Measurements from ENCODE around the gene FGF7.
"Not testable (repeated sequence)": the region's sequence is repeated elsewhere in the genome, so short reads cannot be mapped to it uniquely, and the experiment has no call there.

FGF7 gene

GRCh38 chr15:49460411-49460941, 37.4 kb downstream of the FGF7 start:
- no peak overlapping the region for H3K27ac ChIP-seq
- no peak for TF ChIP-seq CTCF (conservative IDR thresholded peaks at IDR 0.05)
- no peak for TF ChIP-seq ZFX (IDR thresholded peaks at IDR 0.05)

GRCh38 chr15:49462232-49462844, 39.3 kb downstream of the FGF7 start:
- TF ChIP-seq CTCF (conservative IDR thresholded peaks at IDR 0.05) (no peak), ZFX (IDR thresholded peaks at IDR 0.05) (no peak)
- no peak overlapping the region for H3K27ac ChIP-seq

DNA sequence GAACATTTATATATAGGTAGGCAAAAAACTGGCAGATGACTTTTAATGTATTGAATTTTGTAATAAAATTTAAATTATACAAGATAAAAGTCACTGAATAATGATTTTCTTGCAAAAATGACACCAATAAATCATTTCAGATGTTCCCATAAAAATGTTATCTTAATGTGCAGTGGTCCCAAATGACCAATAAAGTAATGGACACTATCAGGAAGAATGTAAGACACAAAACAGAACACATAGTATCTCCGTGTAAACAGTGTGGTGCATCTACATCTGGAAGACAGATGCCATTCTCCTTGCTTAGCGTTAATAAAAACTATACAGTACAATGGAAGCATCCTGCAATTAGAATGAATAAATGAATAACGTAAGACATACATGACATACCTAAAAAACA, 41.5 kb downstream of the FGF7 start:
- TF ChIP-seq ZFX (IDR thresholded peaks at IDR 0.05) (no peak), CTCF (conservative IDR thresholded peaks at IDR 0.05) (no peak)
- no peak overlapping the region for H3K27ac ChIP-seq

DNA sequence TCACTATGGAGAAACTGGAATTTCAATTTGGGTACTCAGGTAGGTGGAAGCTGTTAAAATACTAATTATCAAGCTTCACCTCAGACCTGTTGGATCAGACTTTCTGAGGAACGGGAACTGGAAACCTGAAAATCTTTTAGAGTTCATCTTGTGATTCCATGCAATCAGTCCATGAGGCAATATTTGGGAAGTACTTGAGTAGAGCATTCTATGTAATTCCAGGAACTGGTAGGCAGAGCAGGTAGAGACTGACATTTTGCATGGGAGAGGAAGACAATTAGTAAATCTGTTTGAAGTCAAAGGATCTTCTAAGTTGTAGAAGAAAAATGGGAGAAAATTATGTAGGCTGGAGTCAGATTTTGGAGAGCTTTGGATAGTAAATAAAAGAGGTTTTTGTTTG, 43.1 kb downstream of the FGF7 start:
- TF ChIP-seq ZFX (IDR thresholded peaks at IDR 0.05), result no peak
- no peak for TF ChIP-seq CTCF (conservative IDR thresholded peaks at IDR 0.05)
- H3K27ac ChIP-seq, result no peak overlapping the region

- no peak overlapping the region for H3K27ac ChIP-seq
- TF ChIP-seq CTCF (conservative IDR thresholded peaks at IDR 0.05), result no peak
- no peak for TF ChIP-seq ZFX (IDR thresholded peaks at IDR 0.05)
Observed at GRCh38 chr15:49467746-49468480, 44.9 kb downstream of the FGF7 start.

- TF ChIP-seq ZFX (IDR thresholded peaks at IDR 0.05) (no peak), CTCF (conservative IDR thresholded peaks at IDR 0.05) (no peak)
- no peak overlapping the region for H3K27ac ChIP-seq
Observed at GRCh38 chr15:49468481-49468839, 45.4 kb downstream of the FGF7 start.

- H3K27ac ChIP-seq, result not testable (repeated sequence)
Observed at GRCh38 chr15:49471248-49471647, 48.2 kb downstream of the FGF7 start.

More at GRCh38 chr15:49471248-49471647, 48.2 kb downstream of the FGF7 start:
- peak; percentile 48 for TF ChIP-seq CTCF (conservative IDR thresholded peaks at IDR 0.05)
